ENCODE measurements around the gene PTPRK.

- TF ChIP-seq CTCF (conservative IDR thresholded peaks at IDR 0.05) (no peak), EZH2 (IDR thresholded peaks at IDR 0.05; ENCODE audit: low read depth) (no peak)
These were observed 5.0 kb upstream of the PTPRK start for GRCh38 chr6:128525406-128525805.
